LoVo (cell line): ENCODE results near the gene TMEM263.

ENCODE experiments used
- DNase-seq: peaks from one replicate; pipeline ENCODE4 v3.0.0-alpha.2; 2016; ENCODE audit warnings: low spot score

The TMEM263 gene

DNA sequence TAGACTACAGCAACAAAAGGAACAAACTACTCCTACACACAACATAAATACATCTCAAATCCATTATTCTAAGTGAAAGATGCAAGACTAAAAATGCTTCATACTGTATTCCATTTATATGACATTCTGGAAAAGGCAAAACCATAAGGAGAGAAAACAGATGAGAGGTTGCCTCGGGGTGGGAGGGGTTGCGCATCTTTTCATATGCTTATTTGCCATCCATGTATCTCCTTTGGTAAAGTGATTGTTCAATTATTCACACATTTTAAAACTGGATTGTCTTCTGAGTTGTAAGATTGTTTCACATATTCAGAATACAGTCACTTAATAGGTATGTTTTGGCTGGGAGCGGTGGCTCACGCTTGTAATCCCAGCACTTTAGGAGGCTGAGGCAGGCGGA is 5.1 kb upstream of the TMEM263 start:
- no peak for DNase-seq

GRCh38 chr12:106953352-106954250 is 2.1 kb upstream of the TMEM263 start:
- DNase-seq: peak; percentile 70

- no peak for DNase-seq
These were observed 988 bp upstream of the TMEM263 start for GRCh38 chr12:106954462-106955376.

DNA sequence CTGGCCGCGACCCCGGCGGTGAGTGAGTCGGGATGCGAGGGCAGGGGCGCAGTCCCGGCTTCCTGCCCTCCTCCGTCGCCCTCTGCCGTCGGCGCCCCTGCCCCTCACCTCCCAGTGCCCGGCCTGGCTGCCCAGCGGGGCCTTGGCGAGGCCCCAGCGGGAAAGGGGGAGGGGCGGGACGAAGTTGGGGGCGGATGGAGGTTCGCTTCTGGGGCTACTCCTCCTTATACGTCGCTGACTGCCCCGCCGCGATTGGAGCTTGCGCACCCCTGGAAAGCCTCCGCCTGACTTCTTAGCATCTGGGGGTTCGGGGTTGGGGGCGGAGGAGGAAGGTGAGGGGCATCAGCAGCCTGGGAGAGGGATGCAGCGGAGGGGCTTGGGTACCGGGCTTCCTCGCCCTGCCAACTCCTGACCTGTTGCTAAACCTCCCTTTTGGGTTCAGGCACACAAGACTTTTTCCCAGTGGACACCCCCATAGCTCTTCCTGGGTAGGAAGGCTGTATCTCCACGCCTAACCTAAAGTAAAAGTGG is 406 bp downstream of the TMEM263 start:
- DNase-seq: peak; percentile 53

DNA sequence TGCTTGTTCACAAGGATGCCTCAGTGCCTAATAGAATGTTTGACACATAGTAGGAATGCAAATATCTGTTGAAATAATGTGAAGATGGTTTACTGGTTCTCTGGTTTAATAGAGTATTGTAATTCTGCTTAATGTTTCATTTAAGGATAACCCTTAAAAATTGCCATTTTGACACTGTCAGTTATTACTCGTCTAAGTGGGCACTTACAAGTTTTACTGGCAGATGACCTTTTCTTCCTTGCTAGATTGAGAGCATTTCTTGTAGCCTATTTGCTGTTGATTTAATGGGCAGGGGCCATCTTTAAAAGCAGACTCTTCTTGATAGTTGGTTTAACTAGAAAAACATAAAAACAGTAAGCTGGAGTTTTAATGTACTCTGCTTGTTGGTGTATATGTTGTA is 1.9 kb downstream of the TMEM263 start:
- no peak for DNase-seq

DNA sequence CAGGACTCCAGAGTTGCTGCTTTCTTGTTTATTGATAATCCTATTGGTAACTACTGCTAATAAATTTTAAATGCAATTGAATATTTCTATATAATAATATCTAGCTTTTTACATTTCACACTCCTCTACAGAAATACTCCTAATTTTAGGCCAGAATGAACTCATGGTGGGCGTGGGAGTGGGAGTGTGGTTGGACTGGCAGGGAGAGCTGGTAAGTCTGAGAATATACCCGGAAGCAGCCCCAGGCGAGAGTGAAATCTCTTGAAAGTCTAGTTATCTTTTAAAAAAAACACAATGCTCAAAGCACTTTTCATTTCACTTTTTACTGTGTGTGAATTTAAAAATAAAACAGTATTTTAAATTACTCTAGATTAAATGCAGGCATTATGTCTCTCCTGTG is 4.7 kb downstream of the TMEM263 start:
- no peak for DNase-seq

DNA sequence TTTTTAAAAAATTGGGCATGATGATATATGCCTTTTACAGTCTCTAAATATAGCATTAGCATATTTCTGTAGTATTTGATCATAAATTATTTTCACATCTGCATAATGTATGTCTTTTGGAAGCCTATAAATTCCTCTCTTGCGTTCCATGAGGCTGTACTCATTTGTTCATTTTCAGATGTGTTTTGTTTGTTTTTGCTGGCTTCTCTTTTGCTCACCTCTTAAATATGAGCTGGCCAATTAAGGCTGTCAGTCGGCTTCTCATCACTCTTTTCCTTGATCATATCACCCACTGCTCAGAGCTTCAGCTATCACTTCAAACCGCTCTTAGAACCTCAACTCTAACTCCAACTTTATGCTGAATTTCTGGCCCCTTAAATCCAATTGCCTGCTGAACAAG is 6.6 kb downstream of the TMEM263 start:
- DNase-seq: no peak

DNA sequence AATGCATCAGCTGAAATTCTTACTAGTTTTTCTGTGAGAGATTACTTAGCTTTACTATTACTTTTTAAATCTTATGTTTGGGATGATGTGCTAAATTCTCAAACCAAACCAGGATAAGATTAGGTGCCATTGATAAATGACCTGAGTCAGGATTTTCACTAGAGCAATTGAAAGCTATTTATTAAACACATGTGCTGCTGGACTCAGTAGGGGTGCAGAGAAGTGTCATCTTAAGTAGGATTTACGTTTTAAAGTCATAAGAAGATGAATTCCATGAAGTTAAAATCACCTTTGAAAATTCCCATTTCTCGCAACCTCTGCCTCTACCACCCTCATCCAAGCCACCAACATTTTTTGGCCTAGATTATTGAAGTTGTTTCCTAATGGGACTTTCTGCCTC is 8.8 kb downstream of the TMEM263 start:
- DNase-seq: no peak

GRCh38 chr12:106971065-106971464 is 15.4 kb downstream of the TMEM263 start:
- no peak for DNase-seq

- DNase-seq: no peak
These were observed 17.8 kb downstream of the TMEM263 start for GRCh38 chr12:106973545-106973944.

DNA sequence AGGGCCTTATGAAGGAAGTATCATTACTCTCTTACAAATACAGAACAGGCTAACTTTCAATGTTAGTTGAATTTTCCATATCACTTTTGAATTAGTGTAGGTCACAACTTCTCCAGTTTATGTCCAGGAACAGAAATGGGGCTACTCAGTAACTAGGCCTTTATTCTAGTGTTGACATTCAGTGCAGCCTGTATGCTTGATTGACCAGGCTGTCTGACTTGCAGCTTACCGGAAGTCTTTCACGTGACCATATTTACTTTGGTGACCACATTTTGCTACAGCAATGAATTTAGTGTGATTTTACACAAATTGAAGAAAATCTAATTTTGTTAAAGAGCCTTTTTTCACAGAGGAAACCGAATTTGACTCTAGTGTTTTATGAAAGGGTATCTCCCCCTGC is 18.8 kb downstream of the TMEM263 start:
- no peak for DNase-seq

DNA sequence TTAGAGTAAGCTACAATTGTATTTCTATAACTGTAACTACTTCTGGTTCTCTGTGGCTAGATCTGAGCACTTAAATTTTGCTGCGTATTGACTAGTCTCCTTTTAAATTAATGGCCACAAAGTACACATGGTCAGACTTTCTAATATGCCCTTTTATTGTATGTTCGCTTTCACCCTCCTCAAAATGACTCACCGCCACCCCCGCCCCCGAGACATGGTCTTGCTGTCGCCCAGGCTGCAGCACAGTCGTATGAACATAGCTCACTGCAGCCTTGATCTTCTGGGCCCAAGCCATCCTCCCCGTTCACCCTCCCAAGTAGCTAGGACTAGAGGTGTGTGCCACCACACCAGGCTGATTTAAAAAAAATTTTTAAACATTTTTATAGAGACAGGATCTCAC is 19.4 kb downstream of the TMEM263 start:
- DNase-seq: no peak

- peak; percentile 45 for DNase-seq
These were observed 20.4 kb downstream of the TMEM263 start for GRCh38 chr12:106975993-106976658.

DNA sequence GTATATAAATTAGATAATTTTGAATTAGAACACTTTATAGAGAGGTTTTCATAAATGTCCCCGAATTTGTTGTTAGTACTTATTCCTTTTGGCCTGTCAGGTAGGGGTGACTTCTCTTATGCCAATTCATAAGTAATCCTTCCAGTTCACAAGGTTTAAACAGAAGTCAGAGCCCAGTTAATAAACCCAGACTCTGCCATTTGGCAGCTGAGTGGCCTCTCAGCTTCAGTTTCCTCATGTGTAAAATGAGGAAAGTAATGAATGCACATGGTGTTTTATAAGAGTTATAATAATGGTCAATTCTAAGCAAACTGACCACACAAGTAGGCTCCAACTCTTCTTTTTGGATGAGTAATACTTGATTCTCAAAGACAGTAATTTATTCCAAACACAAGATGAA is 21.0 kb downstream of the TMEM263 start:
- DNase-seq: no peak

GRCh38 chr12:106978035-106978800 is 22.5 kb downstream of the TMEM263 start:
- no peak for DNase-seq

DNA sequence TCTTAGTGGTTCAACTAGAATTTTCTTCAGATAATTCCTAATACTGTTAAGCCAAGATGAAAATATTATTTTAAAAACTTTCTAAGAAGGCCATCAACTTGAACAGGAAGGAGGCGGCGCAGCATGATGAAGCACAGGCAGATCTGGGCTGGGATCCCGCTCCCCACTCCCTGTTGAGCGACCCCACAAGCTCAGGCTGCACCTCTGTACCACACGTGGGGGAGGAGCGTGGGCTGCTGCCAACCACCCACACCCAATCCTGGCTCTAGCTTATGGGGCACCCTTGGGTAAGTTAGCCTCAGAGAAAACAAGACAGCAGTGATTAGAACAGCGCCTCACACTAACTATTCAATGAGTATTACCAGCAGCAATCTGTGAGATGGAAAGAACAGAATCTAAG is 25.2 kb downstream of the TMEM263 start:
- DNase-seq: no peak

DNA sequence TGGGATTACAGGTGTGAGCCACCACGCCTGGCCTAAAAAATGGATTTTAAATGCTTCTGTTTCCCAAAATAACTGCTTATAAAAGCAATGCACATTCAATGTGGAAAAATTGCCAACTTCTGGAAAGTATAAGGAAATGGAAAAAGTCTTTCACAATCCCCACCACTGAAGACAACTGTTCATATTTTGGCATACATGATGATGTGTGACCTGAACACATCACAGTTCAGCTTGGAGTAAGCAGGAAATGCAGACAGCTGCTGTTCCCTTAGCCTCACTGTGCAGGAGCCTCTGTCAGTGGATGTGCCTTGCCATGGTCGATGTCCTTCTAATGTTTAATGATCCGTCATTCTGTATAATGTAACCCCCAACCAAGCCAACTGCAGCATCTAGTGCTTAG is 26.1 kb downstream of the TMEM263 start:
- no peak for DNase-seq

DNA sequence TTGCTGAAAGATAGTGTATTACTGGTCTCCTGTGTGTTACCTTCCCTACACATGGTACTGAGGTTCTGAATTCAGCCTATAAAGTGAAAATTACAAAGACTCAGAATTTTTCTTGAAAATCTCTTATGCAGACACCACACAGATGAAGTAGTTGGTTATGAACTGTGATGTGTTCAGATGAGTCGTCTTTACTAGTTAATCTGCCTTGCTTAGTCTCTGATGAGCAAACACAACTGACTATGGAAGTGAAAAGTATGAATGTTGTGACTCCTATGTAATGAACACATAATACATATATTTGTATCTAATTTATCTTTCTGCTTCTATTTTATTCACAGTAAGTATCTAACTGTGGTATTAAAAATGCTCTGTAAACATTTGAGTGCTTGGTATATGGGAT is 26.5 kb downstream of the TMEM263 start:
- DNase-seq: no peak

DNA sequence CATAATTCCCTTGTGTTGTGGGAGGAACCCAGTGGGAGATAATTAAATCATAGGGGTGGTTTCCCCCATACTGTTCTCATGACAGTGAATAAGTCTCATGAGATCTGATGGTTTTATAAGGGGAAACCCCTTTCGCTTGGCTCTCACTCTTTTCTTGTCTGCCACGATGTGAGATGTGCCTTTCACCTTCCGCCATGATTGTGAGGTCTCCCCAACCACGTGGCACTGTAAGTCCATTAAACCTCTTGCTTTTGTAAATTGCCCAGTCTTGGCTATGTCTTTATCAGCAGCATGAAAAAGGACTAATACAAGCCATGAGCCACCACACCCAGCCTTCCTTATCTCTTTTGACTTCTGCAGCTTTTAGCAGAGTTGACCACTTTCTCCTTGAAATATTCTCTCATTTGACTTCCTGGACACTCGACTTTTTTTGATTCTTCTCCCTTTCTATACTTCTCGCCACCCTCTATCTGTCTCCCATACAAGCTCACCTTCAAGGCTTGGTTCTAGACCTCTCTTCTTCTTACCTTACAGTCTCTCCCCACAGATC is 29.0 kb downstream of the TMEM263 start:
- DNase-seq: no peak

DNA sequence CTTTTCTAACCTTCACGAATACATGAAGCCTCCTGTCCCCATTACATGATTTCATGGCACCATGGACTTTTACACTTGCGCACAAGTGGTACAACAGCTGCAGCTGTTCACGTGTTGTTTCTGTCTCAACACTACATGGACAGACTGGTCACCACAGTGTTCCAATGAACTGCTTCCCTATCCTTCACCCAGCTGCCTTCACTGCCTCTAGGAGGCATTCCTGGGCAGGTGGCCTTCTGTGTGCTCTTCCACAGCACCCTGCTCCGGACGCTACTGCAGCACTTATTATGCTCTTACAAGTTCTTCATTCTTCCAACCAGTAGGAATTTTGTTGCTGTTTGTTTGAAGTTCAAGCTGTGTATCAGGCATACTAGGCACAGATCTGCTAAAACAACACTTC is 29.8 kb downstream of the TMEM263 start:
- DNase-seq: no peak

DNA sequence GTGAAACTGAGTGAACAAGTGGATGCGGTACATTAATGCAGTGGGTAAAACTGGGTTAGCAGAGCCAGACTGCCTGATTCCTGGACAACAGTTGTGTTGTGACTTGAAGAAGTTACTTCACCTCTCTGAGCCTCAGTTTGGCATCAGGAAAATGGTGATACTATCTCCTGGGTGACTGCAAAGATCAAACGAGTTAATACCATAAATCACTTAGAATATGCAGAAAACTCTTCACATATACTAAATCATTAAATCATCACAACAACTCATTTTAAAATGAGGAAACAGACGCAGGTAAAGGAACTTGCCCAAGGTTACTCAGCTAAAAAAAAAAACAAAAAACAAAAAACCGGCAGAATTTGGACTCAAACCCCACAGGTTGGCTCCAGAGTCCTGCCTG is 30.4 kb downstream of the TMEM263 start:
- DNase-seq: no peak
